NCI-H748 treated with DMSO at 0.1 percent for 48 hours (cell line): Measurements from ENCODE around the gene NCEH1.
A peak's percentile ranks its signal among the peaks of the same experiment; 100 is the strongest.

Source experiments
- DNase-seq: peaks from one replicate; lab custom pipeline; 2025; lab: John Stamatoyannopoulos, UW

NCEH1 gene

DNA sequence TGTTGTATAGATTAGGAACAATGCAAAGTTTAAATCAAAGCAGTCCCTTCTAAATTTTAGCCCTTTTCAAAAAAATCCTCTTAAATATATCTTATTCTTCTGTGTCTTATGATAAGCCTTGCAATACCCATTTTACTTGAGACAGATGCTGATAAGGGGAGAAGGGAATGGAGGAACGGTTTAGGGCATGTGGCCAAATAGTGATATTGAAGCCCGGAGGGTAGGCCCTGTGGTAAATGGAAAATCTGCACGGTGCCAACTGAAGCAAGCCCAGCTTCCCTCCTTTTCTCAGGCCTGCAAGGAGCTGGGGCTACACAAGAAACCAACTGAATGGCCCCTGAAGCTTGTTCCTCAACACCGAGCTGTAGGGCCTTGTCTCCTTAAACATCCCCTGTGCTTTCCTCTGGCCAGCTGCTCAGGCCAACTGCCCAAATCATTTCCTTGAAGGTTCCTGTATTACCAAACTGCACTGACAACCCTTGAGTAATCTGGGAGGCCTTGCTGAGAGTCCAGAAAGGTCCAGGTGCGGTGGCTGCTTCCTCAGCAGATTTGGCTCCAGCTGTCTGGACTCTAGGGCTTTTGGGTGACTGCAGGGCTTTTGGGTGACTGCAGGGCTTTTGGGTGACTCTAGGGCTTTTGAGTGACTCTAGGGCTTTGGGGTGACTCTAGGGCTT is 67.2 kb downstream of the NCEH1 start:
- no peak for DNase-seq

DNA sequence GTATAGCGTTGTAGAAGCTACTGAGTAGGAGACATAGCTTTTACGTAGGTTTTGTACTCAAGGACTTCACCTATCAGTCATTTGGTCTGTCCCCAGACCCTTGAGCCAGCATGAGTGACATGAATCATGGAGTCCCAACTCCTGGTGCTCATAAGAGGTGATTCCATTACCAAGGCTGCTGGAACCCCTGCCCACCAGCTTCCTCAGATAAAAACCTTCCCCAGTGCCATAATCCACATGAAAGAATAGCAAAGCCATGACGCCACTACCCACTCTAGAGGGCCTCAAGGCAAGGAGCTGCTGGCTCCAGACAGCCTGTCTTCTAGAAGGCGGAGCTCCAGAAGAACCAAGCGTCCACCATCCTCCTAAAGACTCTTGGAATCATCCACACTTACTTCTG is 69.6 kb downstream of the NCEH1 start:
- no peak for DNase-seq

DNA sequence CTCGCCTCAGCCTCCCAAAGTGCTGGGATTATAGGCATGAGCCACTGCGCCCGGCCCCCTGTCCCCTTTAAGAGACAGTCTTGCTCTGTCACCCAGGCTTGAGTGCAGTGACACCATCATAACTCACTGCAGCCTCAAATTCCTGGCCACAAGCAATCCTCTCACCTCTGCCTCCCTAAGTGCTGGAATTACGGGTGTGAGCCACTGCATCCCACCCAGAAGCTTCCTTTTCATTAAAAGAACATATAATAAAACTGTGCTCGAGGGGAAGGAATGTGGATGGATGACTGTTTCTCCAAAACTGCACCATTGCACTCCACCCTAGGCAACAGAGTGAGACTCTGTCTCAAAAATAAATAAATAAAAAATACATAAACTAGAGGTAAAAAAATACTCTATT is 70.1 kb downstream of the NCEH1 start:
- DNase-seq, result no peak

DNA sequence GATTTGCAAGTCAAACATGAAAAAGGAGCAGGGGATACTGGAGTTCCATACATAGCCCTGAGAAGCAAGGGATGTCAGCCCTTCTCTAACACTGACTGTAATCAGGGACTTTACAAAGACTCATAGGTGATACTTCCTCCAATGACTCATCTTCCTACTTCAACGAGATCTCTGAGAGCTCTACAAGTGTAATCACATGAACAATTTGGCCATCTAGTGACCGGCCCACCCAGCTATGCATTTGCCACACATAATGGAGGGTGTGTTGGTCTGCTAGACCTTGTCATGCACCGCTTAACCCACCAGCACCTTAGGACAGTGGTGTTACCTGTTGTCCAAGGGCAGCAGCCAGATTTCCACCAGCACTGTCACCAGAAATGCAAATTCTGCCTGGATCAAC is 75.3 kb downstream of the NCEH1 start:
- no peak for DNase-seq

DNA sequence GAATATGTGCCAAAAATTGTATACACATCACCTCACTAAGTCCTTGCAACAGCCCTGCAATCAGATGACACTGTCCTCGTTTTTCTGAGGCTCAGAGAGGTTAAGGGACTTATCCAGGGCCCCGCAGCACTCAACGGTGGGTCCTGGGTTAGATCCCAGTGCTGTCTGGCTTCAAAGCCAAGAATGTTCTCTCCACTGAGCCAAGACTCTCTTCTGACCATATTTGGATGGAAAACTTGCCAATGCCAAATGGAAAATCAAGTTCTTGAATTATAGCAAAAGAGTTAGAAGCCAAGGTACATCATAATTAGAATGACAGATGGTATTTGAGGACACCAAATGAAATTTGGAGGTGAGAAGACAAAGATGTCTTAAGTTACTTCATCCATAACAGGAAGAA is 75.9 kb downstream of the NCEH1 start:
- no peak for DNase-seq

DNA sequence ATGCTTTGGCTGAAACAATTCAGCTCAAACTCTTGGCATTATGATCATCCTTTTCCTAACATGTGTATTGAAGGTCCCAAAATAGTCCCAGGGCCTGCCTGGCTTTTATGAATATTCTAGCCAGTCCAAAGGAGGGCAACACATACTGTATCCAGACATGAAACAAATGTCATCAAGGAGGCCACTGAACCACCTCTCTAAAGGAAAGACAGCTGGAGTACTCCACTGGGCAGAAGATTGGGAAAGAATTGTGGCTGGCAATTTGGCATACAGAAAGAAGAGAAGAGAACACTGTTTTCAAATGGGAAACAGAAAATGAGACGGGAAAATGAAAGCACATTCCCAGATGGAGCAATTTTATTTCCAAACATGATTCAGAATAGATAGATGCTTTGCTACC is 80.6 kb downstream of the NCEH1 start:
- DNase-seq, result no peak

DNA sequence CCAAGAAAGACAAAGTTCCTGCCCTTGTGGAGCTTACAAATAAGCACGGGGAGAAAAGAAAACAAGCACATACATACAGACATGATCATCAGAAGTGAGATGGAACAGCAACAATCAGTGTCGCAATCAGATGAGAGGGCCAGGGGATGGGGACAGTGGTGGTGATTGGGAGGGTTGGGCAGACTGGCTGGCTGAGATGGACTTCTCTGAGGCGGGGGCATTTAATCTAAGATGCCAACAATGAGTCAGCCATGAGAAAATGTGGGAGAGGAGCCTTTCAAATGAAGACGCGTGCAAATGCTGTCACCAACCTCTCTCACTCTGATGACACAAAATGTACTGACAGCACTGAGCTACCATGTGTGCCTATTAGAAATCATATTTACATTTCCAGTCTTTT is 81.4 kb downstream of the NCEH1 start:
- no peak for DNase-seq

DNA sequence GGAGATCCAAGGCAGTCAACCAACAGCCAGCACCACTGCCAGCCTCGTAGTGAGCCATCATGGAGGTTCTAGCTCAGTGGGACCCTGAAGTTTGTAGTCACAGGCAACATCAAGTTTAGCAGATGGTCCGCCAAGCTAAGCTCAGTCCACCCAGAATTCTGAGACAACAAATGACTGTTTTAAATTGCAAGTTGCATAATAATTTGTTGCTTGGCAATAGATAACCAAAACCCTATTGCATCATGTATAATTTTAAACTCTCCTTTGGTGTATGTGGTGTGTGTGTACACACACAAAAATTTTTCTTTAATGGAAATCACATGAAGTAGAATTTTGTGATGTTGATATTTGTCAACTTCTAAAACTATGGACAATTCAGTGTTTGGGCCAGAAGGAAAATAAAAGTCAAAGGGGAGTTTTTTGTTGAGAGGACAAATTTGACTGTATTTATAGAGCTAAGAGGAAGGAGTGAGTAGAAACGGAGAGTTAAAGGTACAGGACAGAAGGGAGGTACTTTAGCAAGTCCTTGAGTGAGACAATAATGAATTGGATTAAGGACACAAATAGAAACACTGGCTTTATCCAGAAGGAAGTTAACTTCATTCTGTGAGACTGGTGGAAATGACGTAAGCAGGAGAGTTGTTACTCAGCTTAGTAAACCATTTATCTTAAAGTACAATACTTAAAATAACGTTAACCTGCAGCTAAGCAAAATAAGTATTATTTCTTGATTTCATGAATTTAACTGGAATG is 83.6 kb downstream of the NCEH1 start:
- DNase-seq, result no peak

DNA sequence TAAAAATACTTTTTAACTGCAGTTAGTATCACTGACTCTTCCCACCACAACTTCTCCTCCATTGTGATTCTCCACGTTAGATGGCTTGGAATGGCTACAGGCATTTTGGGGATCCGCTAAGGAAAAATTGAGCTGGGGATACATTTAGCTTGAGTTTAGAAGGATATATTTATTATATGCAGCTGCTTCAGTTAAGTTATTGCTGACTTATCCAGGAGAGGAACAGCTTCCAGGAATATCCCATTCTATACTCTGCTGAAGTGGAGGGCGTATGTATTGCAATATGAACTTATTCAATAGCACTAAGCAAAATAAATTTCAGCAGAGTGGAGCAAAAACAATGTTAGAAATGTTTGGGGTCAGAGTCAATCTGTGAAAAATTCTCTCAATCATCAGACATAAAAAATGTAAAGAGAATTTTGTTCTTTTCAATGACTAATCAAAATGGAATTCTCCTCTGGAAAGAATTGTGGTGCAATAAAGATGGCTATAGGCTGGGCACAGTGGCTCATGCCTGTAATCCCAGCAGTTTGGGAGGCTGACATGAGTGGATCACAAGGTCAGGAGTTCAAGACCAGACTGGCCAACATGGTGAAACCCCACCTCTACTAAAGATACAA is 84.7 kb downstream of the NCEH1 start:
- no peak for DNase-seq

DNA sequence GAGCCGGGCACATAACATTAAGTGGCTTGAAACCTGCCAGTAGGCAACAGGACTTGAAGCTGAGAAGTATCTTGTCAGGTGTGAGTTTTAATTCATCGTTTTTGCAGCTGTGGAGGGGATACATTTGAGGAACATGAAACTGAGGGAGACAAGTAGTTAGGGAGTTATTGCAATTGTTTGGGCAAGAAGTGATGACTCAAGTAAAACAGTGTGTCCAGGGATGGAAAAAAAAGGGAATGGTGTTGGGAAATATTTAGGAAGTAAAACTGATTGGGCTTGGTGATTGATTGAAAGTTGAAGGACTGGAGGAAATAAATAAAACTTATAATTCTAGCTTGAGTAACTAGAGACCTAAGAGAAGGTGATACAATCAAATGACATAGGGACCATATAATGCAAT is 85.5 kb downstream of the NCEH1 start:
- no peak for DNase-seq

DNA sequence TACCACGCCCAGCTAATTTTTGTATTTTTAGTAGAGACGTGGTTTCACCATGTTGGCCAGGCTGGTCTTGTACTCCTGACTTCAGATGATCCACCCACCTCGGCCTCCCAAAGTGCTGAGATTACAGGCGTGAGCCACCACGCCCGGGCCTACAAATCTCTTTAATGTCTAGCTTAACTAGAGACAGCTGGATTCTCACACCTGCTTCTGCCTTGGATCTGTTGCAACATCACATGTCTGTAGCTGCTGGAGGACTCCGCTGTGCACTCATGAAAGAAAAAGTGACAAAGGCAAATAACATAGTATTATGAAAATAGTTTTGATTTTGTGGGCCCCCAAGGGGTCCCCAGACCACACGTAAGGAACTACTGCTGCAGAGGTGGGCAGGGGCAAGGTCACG is 85.9 kb downstream of the NCEH1 start:
- DNase-seq, result no peak

DNA sequence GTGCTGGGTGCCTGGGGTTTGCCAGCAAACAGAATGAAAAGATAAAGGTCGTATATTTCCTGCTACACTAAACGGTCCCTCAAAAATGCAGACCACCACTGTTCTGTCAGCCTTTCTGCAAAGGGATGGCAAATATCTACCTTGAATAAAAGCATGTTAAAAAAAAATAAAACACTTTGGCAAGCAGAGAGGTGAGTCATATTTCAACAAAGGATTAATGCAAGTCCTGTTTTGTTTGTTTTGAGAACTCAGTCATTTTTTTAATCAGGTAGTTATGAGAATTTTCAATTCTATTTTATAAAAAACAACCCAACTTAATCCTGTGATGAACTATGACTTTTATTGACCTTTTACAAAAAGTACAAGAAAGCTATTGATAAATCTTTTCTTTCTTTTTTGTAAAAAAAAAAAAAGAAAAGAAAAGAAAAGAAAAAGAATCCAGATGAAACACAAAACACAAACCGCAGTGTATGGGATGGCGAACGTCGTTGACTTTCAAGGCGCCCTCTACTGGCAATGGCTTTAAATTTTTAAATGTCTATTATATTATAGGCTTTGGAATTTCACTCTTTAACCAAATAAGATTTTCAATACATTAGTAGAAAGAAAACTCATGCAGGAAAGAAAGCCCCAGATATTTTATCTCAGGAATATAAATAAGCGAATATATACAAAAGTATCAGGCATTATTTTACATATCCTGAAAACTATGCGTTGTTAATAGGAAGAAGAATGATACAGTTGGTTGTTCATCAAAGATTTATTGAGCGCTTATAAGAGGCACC is 87.8 kb downstream of the NCEH1 start:
- peak; percentile 8 for DNase-seq

DNA sequence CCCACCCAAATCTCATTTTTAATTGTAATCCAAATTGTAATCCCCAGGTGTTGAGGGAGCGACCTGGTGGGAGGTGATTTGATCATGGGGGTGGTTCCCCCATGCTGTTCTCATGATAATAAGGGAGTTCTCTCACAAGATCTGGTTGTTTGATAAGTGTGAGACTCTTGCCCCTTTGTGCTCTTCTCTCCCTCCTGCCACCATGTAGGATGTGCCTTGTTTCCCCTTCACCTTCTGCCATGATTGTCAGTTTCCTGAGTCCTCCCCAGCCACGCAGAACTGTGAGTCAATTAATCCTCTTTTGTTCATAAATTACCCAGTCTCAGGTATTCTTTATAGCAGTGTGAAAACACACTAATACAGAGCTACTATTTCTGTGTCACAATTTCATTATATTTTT is 88.7 kb downstream of the NCEH1 start:
- DNase-seq, result peak; percentile 1

DNA sequence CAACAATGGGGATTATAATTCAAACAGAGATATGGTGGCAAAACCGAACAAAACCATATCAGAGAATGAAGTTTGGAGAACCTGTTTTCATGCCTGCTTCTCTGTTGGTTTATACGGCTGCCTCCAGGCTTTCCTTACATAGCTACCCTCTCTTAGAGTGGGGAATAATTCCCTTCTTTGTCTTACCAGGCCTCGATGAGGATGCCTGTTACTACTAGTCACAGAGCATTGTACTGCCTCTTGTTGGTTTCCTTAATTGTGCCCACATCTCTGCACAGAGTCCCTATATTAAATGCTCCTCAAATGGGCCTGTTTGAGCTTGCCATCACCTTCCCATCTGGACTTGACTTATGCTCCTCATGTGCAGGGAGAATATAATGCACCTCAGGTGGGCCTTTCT is 92.9 kb downstream of the NCEH1 start:
- DNase-seq, result no peak

DNA sequence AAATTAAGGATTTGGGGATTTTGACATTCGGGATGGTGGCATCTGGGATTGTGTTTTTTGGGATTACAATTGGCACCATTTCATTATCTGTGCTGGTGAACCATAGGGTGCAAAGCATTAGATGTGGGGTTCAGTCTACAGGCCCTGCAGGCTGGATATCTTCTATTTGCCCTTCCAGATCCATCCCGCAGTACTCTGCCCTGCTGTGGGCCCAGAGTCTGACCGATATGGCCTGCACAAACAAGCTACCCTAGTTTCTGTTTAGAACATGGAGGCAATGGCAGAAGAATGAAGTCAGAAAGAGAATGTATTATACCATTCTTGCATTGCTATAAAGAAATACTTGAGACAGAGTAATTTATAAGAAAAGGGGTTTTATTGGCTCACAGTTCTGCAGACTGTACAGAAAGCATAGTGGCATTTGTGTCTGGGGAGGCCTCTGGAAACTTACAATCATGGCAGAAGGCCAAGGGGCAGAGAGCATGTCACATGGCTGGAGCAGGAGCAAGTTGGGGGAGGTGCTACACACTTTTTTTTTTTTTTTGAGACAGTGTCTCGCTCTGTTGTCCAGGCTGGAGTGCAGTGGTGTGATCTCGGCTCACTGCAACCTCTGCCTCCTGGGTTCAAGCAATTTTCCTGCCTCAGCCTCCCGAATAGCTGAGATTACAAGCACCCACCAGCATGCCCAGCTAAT is 93.7 kb downstream of the NCEH1 start:
- no peak for DNase-seq

DNA sequence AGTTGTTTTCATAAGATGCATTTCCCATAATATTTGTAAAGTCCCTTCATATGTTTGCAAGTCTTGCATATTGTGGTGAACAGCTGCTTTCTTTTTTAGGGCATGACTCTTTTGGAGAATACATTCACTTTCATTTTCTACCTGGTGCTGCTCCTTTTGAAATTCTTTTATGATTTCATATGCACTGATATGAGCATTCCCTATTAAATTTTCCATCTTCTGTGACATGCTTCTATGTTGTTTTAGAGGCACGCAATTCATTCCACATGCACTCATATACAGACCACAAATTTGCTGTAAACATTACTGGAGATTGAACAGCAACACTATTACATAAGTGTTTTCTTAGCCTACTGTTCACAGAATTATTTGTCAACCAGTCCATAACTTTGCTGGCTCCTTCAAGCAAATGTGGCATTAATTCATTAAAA is 94.8 kb downstream of the NCEH1 start:
- no peak for DNase-seq

DNA sequence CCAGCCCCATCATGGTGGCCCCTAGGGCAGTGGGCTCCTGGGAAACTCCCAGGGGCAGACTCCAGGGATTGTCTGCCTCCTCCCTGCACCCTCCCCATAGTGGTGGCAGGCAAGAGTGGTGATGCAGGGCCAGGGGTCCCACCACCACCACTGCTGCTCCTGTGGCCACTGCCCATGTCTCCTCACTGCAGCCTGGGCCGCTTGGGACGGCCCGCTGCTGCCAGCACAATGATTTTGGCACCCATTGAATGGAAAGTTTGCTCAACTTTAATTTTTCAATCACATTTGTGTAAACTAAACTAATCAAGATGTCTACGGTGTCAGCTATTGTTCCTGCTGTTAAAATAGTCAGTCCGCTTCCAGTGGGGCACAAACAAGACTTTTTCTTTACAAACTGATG is 95.6 kb downstream of the NCEH1 start:
- no peak for DNase-seq

DNA sequence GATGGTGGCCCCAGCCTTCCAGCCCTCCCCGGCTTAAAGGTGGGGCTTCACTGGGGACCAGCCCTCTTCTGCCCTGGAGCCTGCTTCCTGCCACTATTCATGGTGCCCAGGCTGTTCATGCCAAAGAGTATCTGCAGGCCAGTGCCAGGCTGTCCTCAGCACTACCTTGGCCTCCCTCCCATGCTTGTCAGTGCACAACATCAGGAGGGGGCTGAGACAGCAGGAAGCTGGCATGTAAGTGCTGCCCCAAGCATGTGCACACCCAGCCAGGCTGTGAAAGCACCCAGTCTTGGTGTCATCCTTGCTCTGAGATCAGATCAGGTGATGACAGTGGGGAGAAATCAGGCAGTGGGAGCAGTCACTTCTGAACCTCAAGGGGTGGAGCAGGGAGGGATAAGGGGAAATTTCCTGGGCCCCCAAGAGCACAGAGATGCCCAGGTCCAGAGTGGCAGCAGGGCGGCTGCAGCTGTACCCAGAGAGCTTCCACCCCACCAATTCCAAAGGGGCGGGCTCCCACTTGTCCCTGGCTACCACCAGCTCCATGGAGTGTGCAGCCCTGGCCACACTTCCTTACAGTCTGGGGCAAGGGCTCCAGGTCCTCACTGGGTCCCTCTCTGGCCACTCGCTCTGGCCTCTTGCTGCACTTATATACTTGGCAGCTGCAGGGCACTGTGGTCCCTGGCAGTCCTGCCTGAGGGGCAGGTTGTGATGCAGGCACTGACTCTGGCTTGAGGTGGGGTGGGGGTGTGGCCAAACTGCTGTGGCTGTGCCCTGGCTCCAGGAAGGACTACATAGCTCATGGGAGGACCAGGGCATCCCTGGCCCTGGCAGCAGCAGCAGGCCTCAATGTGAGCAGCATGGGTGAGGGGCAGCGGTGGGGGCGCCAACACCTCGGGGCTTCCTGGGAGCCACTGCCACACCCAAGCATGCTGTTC is 96.3 kb downstream of the NCEH1 start:
- DNase-seq, result no peak

DNA sequence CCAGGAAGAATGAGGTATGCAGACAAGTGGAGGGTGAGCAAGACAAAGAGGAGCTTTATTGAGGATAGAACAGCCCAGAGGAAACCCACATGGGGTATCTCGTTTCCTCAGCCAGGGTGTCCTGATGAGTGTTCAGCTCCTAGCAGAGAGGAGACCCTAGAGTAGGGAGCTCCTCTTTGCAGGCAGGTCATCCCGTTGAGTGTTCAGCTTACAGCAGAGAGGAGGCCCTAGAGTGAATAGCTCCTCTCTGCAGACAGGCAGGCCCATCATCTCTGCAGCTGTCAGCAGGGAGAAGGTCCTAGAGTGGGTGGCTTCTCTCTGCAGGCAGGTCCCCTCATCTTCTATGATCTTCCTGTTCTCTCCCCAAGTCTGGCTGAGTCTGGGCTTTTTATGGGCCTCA is 97.0 kb downstream of the NCEH1 start:
- no peak for DNase-seq

DNA sequence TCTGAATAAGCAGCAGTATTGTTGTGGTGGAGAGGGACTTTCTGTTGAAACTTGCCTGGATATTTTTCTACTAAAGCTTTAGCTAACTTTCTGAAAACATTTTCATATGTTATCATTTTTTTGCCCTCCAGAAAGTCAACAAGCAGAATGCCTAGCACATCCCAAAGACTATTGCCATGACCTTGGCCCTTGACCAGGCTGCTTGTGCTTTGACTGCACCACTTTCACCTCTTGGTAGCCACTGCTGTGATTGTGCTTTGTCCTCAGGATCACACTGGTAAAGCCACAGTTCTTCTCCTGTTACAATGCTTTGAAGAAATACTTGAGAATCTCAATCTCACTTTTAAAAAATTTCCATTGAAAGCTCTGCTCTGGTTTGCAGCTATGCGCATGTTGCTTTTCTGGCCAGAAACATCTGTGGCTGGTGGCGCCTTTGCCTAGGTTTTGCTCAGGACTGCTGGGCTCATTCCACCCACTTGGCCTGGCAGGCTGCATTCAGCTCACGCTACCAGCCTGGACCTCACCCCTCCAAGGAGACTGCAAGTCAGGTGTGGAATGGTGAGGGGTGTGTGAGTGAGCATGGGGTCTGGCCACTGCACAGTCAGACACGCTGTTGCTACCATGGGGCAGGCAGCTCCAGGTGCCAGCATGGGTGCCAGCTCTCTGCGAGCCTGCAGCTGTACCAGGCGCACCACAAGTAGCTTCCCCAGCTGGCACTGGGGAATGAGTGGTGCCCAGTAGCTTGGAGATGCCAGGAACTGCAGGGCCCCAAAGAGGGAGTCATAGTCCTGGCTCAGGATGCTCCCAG is 97.8 kb downstream of the NCEH1 start:
- no peak for DNase-seq
